Coronary artery (tissue), 2 donors: ENCODE measurements around the gene KIRREL3.

Experiments used
- DNase-seq: peaks from one replicate; pipeline ENCODE4 v3.0.0-alpha.2; 2017; ENCODE audit warnings: low spot score
- H3K27ac ChIP-seq, 2 donors: fragments of 200-600 bp; sonication (generic); one replicate each; pipeline ENCODE4 v1.5.1; 2016 to 2019
- H3K4me3 ChIP-seq: fragments of 200-600 bp; sonication (generic); 2 replicates; pipeline ENCODE4 v1.5.1; 2016; ENCODE audit warnings: mild to moderate bottlenecking, moderate library complexity
- CTCF ChIP-seq: fragments of 200-600 bp; sonication (generic); IDR thresholded peaks from one replicate; pipeline ENCODE4 v1.5.1; 2019; ENCODE audit warnings: antibody characterized with exemption

The KIRREL3 gene

GRCh38 chr11:126754591-126755426, 245.8 kb downstream of the KIRREL3 start:
- no peak overlapping the region for H3K27ac ChIP-seq
- no peak overlapping the region for H3K4me3 ChIP-seq
- no peak for DNase-seq
- TF ChIP-seq CTCF = no peak

- Histone ChIP-seq H3K4me3 (no peak overlapping the region), H3K27ac (no peak overlapping the region)
- no peak for TF ChIP-seq CTCF
- no peak for DNase-seq
These were observed 246.6 kb downstream of the KIRREL3 start for GRCh38 chr11:126753990-126754389.

DNA sequence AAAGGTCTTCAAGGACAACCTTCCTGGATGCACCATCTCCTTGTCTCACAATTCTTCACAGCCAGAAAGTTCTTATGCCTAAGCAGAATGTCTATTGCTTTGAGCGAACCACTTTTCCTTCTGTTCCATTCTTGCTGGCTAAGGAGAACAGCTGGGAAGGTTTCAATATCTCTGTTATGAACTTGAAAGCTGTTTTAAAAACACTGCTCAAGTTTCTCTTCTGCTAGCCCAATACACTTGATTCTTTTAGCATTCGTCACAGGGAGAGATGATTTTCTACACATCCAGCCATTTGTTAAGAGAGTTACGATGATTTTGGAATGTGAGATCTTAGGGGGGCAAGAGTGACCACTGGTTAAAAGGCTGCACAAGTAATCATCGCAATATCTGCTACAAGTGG, 249.3 kb downstream of the KIRREL3 start:
- no peak for TF ChIP-seq CTCF
- Histone ChIP-seq H3K4me3 (no peak overlapping the region), H3K27ac (no peak overlapping the region)
- no peak for DNase-seq

DNA sequence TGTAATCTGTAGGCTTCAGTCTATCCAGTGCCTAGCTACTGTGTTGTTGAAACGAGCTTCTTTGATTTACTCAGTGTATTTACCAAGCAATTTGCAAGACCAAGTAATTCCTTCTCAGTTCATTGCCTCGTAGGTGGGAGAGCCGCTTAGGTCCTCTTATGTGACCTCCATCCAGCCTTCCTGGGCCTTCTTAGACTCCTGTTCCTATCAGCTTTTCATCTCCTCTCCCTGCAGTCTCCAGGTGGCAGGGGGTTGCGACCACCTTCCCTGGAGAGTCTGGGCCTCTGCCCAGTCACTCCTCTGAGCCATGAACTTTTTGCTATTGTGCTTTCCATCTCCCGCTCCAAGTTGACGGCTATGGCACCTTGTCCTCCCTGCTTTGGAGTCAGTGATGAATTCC, 251.8 kb downstream of the KIRREL3 start:
- Histone ChIP-seq H3K4me3 (no peak overlapping the region), H3K27ac (no peak overlapping the region)
- DNase-seq = no peak
- no peak for TF ChIP-seq CTCF

GRCh38 chr11:126748100-126748791, 252.3 kb downstream of the KIRREL3 start:
- DNase-seq = no peak
- no peak overlapping the region for H3K4me3 ChIP-seq
- no peak for TF ChIP-seq CTCF
- no peak overlapping the region for H3K27ac ChIP-seq

GRCh38 chr11:126747315-126747714, 253.3 kb downstream of the KIRREL3 start:
- no peak overlapping the region for H3K27ac ChIP-seq
- no peak for TF ChIP-seq CTCF
- no peak for DNase-seq
- no peak overlapping the region for H3K4me3 ChIP-seq

GRCh38 chr11:126746443-126746842, 254.1 kb downstream of the KIRREL3 start:
- Histone ChIP-seq H3K27ac (no peak overlapping the region), H3K4me3 (no peak overlapping the region)
- no peak for TF ChIP-seq CTCF
- DNase-seq = no peak
